RWPE1 (cell line): ENCODE results near the gene BCS1L.
A peak's percentile ranks its signal among the peaks of the same experiment; 100 is the strongest.

Experiments
- CTCF ChIA-PET: fragments of 350-600 bp; sonication (Branson Sonifier 250); formaldehyde crosslinking; extraction: SDS; loops from one replicate; lab custom pipeline; 2021; lab: Yijun Ruan, JAX
- POLR2A ChIA-PET: fragments of 400-600 bp; formaldehyde crosslinking; extraction: SDS; loops from one replicate; lab custom pipeline; 2020; ENCODE audit warnings: antibody characterized with exemption; ENCODE audit not compliant: low non-redundant PET; lab: Yijun Ruan, JAX
- DNase-seq: peaks from one replicate; pipeline ENCODE4 v3.0.0; 2012; ENCODE audit warnings: low spot score
- H3K27ac ChIP-seq: fragments of 450-650 bp; 2 replicates; pipeline ENCODE4 v1.5.1; 2017
- CTCF ChIP-seq: fragments of 450-650 bp; conservative IDR thresholded peaks from 2 replicates; pipeline ENCODE4 v1.5.1; 2017; ENCODE audit warnings: low read depth, mild to moderate bottlenecking

Gene BCS1L

GRCh38 chr2:218659258-218659987 lies at the start of gene BCS1L, which contains the start of gene ZNF142:
Gene BCS1L (plus strand): TSS chr2:218659683. CDS start chr2:218660988, 1,305 bp downstream.
Gene ZNF142 (minus strand): TSS chr2:218659623. CDS start chr2:218656429, 3,194 bp downstream.
- peak; percentile 95 for DNase-seq
- POLR2A ChIA-PET: interaction anchor here (0.6 to 1.1 kb wide), 9 partner anchors 8 to 444 kb away, joined by 3 to 21 read pairs (median 3); partner anchors contain the start of genes RNF25 and STK36
- no peak for TF ChIP-seq CTCF
- H3K27ac ChIP-seq: peak within 1 kb of the TSS; percentile 84
- CTCF ChIA-PET: interaction anchor here (0.6 to 2.6 kb wide), 8 partner anchors 11 to 217 kb away, joined by 3 to 12 read pairs (median 4); partner anchors contain the start of gene TTLL4

- ChIA-PET POLR2A (interaction anchor here (1.0 kb wide), 1 partner anchor 18 kb away, joined by 3 read pairs; no protein-coding TSS in a partner anchor), CTCF (no interaction called here)
- H3K27ac ChIP-seq: no peak overlapping the region
- no peak for TF ChIP-seq CTCF
- no peak for DNase-seq
Measured at GRCh38 chr2:218615868-218616315, 43.6 kb upstream of the BCS1L start.

- peak; percentile 44 for TF ChIP-seq CTCF
- H3K27ac ChIP-seq: no peak overlapping the region
- no peak for DNase-seq
- POLR2A ChIA-PET: no interaction called here
- CTCF ChIA-PET: interaction anchor here (0.6 kb wide), 1 partner anchor 17 kb away, joined by 4 read pairs; no protein-coding TSS in a partner anchor
Measured at GRCh38 chr2:218618102-218618860, 41.2 kb upstream of the BCS1L start.

- ChIA-PET CTCF (interaction anchor here (0.5 kb wide), 1 partner anchor 1228 kb away, joined by 4 read pairs; no protein-coding TSS in a partner anchor), POLR2A (no interaction called here)
- TF ChIP-seq CTCF: no peak
- H3K27ac ChIP-seq: no peak overlapping the region
- no peak for DNase-seq
Measured at GRCh38 chr2:218621007-218621406, 38.5 kb upstream of the BCS1L start.

GRCh38 chr2:218622606-218623365 lies 36.7 kb upstream of the BCS1L start:
- no peak for DNase-seq
- CTCF ChIA-PET: interaction anchor here (0.6 to 0.7 kb wide), 2 partner anchors 12 to 120 kb away, joined by 3 to 4 read pairs; no protein-coding TSS in a partner anchor
- POLR2A ChIA-PET: interaction anchor here (0.7 kb wide), 1 partner anchor 20 kb away, joined by 5 read pairs; no protein-coding TSS in a partner anchor
- H3K27ac ChIP-seq: no peak overlapping the region
- TF ChIP-seq CTCF: no peak
